ENCODE data around the gene BAHCC1.

BAHCC1 gene

DNA sequence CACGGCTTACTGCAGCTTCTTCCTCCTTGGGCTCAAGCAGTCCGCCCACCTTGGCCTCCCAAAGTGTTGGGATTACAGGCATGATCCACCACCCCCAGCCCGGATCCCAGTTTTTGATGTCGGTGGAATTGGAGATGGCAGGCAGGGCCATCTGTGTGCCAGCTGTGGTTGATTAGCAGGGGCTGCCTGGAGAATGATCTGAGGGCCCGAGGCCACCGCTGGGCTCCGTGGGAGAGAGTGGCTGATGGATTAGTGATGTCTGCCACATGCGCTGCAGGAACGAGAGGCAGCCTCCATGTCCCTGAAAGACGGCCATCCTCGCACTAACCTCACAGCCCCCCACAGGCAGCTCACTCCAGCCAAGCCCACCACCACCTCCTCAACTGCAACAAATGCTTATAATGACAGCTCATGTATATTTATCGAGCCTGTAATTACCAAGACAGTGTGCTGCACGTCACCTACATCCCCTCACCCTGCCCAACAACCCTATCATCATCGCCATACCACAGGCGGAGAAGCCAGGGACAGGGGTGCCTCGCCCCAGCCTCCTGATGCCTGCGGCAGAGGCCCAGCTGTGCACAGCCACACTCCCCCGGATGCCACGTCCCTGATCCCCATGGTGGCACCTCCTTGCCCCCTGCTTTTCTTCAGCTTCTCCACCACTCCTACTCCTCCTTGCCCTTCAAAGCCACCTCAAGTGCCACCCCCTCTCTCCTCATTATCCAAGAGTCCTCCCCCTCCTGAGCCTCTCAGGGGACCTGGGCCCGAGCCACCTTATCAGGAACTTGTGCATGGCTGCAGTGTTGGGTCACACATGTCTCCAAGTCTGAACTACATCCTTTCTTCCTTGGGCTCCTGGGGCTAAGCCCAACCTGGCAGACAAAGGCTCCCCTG, 84.2 kb downstream of the BAHCC1 start:
- Histone ChIP-seq H3K36me3 (ENCODE audit: insufficient read depth, low read length) (no peaks in the 10 kb centered on the region), H3K9me2 (replicated peaks; ENCODE audit: low read depth, low read length) (no peaks in the 10 kb centered on the region), H3K4me2 (ENCODE audit: low read depth, low read length, poor library complexity, severe bottlenecking) (no peak overlapping the region), H3K79me2 (ENCODE audit: insufficient read depth, low read length) (peaks cover 25% of the 10 kb centered on the region; the same call in 1 of the 2 replicates), H4K20me1 (ENCODE audit: insufficient read depth, low read length, poor library complexity, severe bottlenecking) (no peaks in the 10 kb centered on the region), H3K9me3 (ENCODE audit: insufficient read depth, low read depth, low read length) (no peaks in the 10 kb centered on the region), H2AFZ (ENCODE audit: low read length) (no peak overlapping the region), H3K4me3 (ENCODE audit: low read length, poor library complexity, severe bottlenecking) (no peak overlapping the region), H3K4me1 (ENCODE audit: insufficient read depth, low read length, poor library complexity, severe bottlenecking) (peaks cover 30% of the 10 kb centered on the region), H3K9ac (ENCODE audit: low read depth, low read length, poor library complexity, severe bottlenecking) (no peak overlapping the region), H3K27me3 (ENCODE audit: insufficient read depth, low read length, poor library complexity, severe bottlenecking) (no peaks in the 10 kb centered on the region), H3F3A (ENCODE audit: low read depth) (no peaks in the 10 kb centered on the region)
- TF ChIP-seq EZH2phosphoT487 (IDR thresholded peaks at IDR 0.05; ENCODE audit: borderline replicate concordance), result no peak
- TF ChIP-seq, protein P1, sequence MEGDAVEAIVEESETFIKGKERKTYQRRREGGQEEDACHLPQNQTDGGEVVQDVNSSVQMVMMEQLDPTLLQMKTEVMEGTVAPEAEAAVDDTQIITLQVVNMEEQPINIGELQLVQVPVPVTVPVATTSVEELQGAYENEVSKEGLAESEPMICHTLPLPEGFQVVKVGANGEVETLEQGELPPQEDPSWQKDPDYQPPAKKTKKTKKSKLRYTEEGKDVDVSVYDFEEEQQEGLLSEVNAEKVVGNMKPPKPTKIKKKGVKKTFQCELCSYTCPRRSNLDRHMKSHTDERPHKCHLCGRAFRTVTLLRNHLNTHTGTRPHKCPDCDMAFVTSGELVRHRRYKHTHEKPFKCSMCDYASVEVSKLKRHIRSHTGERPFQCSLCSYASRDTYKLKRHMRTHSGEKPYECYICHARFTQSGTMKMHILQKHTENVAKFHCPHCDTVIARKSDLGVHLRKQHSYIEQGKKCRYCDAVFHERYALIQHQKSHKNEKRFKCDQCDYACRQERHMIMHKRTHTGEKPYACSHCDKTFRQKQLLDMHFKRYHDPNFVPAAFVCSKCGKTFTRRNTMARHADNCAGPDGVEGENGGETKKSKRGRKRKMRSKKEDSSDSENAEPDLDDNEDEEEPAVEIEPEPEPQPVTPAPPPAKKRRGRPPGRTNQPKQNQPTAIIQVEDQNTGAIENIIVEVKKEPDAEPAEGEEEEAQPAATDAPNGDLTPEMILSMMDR (conservative IDR thresholded peaks at IDR 0.05; ENCODE audit: low read length), result no peak

DNA sequence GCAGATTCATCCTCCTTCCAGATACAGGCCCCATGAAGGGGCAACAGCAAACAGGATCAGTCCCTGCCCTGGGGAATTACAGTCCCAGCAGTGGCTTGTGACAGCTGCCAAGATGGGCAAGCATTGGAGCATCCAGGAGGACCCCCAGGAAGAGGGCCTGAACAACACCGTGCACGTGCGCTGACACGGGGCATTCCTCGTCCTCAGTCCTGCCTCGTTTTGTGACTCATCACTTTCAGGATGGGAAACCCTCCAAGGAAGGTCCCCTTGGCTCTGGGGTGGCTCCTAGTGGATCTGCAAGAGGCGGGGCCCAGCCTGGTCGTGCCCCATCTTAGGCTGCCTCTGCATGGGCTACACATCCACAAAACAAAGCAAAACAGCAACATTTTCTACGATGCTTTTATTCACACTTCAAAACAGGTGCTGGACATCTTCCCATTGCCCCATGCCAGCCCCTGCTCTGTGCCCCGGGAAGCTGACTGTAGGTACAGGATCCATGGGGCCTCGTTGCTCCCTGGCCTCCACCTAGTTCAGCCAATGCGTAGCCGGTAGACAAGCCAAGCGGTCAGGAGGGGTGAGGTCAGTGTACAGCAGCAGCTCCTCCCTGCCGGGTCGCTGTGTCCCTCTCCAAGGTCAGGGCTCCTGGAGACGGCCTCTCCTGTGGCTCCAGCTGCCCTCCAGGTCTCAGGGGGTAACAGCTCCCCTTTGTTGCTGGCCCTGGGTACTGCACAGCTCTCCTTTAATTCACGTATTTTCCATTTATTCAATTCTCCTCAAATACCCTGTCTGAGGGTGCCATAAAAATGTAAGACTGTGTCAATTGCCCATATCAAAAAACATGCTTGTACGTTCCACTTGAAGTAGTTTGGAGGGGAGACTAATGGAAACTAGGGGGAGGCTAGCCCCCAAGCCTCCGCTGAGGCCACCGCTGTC, 85.1 kb downstream of the BAHCC1 start:
- no peaks in the 10 kb centered on the region for H3K9me3 ChIP-seq (ENCODE audit: insufficient read depth, low read depth, low read length)
- H3K4me3 ChIP-seq (ENCODE audit: low read length, poor library complexity, severe bottlenecking), result peak overlapping the region; percentile 84
- H3K9me2 ChIP-seq (replicated peaks; ENCODE audit: low read depth, low read length), result no peaks in the 10 kb centered on the region
- no peaks in the 10 kb centered on the region for H3K36me3 ChIP-seq (ENCODE audit: insufficient read depth, low read length)
- no peaks in the 10 kb centered on the region for H4K20me1 ChIP-seq (ENCODE audit: insufficient read depth, low read length, poor library complexity, severe bottlenecking)
- peaks cover 3% of the 10 kb centered on the region; the same call in 1 of the 2 replicates for H3F3A ChIP-seq (ENCODE audit: low read depth)
- peaks cover 38% of the 10 kb centered on the region for H3K4me1 ChIP-seq (ENCODE audit: insufficient read depth, low read length, poor library complexity, severe bottlenecking)
- no peaks in the 10 kb centered on the region for H3K27me3 ChIP-seq (ENCODE audit: insufficient read depth, low read length, poor library complexity, severe bottlenecking)
- H3K4me2 ChIP-seq (ENCODE audit: low read depth, low read length, poor library complexity, severe bottlenecking), result peak overlapping the region; percentile 98
- peak overlapping the region; percentile 72 for H3K9ac ChIP-seq (ENCODE audit: low read depth, low read length, poor library complexity, severe bottlenecking)
- H3K79me2 ChIP-seq (ENCODE audit: insufficient read depth, low read length), result peaks cover 35% of the 10 kb centered on the region; the same call in 1 of the 2 replicates
- no peak for TF ChIP-seq EZH2phosphoT487 (IDR thresholded peaks at IDR 0.05; ENCODE audit: borderline replicate concordance)
- TF ChIP-seq, protein P1 (conservative IDR thresholded peaks at IDR 0.05; ENCODE audit: low read length), result peak; percentile 43; the same call in 1 of the 2 replicates
- H2AFZ ChIP-seq (ENCODE audit: low read length), result peak overlapping the region; percentile 44; the same call in 1 of the 2 replicates

DNA sequence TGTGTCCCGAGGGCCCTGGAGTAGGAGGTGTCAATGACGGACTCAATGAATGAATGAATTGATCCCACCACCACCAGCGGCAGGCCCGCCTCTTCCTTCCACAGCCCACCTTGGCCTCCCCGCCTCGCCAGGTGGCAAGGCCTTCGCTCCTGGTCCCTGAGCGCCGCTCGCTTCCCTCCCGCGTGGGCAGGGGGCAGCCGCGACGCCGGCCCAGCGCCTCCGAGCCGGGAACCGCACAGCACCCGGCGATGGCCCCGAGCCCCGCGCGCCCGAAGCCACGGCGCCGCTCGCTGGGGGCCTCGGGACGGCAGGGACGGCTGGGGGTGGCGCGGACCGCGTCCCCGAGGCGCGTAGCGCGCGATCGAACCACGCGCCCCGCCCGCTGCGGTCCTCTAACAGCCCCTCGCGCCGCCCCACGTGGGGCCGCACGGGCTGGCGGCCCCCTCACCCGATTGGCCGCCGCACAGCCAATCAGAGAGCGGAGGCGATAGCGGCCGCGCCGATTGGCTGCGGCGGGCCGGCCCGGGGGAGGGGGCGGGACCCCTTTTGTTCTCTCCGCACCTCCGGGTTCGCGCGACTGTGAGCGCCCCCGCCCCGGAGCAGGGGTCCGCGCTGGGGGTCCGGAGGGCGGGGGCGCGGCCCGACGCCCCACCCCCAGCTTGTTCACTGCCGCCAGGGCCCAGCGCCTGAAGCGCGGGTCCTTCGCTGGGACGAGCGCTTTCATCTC, 86.0 kb downstream of the BAHCC1 start:
- peak overlapping the region; percentile 96 for H3K9ac ChIP-seq (ENCODE audit: low read depth, low read length, poor library complexity, severe bottlenecking)
- TF ChIP-seq, protein P1 (conservative IDR thresholded peaks at IDR 0.05; ENCODE audit: low read length), result no peak; the same call in 1 of the 2 replicates
- H2AFZ ChIP-seq (ENCODE audit: low read length), result peak overlapping the region; percentile 44
- H3K4me3 ChIP-seq (ENCODE audit: low read length, poor library complexity, severe bottlenecking), result peak overlapping the region; percentile 84
- H3K4me2 ChIP-seq (ENCODE audit: low read depth, low read length, poor library complexity, severe bottlenecking), result peak overlapping the region; percentile 98
- H3K36me3 ChIP-seq (ENCODE audit: insufficient read depth, low read length), result no peaks in the 10 kb centered on the region
- H4K20me1 ChIP-seq (ENCODE audit: insufficient read depth, low read length, poor library complexity, severe bottlenecking), result no peaks in the 10 kb centered on the region
- peaks cover 7% of the 10 kb centered on the region; the same call in 1 of the 2 replicates for H3F3A ChIP-seq (ENCODE audit: low read depth)
- no peaks in the 10 kb centered on the region for H3K9me3 ChIP-seq (ENCODE audit: insufficient read depth, low read depth, low read length)
- H3K79me2 ChIP-seq (ENCODE audit: insufficient read depth, low read length), result peaks cover 37% of the 10 kb centered on the region; the same call in 1 of the 2 replicates
- H3K4me1 ChIP-seq (ENCODE audit: insufficient read depth, low read length, poor library complexity, severe bottlenecking), result peaks cover 45% of the 10 kb centered on the region
- no peaks in the 10 kb centered on the region for H3K9me2 ChIP-seq (replicated peaks; ENCODE audit: low read depth, low read length)
- H3K27me3 ChIP-seq (ENCODE audit: insufficient read depth, low read length, poor library complexity, severe bottlenecking), result no peaks in the 10 kb centered on the region
